HG02885 (cell line): ENCODE data around the gene ERP27.

Experiments
- ATAC-seq: cut with Tn5 transposase; IDR thresholded peaks from one replicate; pipeline ENCODE4 v1.9.1; 2021; ENCODE audit warnings: mild to moderate bottlenecking; ENCODE audit not compliant: unreplicated experiment, poor library complexity

Gene ERP27

DNA sequence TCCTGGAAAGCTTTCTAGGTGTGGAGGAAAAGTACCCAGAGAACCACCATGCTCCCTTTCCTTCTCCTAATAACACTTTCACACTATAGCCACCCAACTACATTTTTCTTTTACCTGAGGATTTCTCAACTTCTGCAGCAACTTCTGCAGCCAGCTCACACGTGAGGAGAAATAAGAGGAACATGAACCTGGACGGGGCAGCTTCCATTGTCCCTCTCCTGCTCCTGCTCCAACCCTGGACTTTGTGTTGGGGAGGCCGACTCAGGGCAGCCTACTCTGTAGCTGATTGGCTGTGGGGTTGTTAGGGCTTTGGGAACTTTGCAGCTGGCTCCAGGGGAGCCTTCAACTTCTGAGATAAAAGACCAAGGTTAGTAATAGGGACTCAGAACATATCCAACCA lies at the start of gene ERP27:
TSS of gene ERP27 (minus strand) at position 237 of the 400 bp plus-strand sequence. CDS start at position 208, 29 bp downstream.
- no peak for ATAC-seq

DNA sequence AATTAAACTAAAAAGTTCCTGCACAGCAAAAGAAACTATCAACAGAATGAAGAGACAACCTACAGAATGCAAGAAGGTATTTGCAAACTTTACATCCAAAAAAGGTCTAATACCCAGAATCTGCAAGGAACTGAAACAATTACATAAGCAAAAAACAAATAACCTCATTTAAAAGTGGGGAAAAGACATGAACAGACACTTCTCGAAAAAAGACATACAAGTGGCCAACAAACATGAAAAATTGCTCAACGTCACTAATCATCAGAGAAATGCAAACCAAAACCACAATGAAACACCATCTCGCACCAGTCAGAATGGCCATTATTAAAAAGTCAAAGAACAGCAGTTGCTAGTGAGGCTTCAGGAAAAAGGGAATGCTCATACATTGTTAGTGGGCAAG lies 49.7 kb upstream of the ERP27 start:
- no peak for ATAC-seq

DNA sequence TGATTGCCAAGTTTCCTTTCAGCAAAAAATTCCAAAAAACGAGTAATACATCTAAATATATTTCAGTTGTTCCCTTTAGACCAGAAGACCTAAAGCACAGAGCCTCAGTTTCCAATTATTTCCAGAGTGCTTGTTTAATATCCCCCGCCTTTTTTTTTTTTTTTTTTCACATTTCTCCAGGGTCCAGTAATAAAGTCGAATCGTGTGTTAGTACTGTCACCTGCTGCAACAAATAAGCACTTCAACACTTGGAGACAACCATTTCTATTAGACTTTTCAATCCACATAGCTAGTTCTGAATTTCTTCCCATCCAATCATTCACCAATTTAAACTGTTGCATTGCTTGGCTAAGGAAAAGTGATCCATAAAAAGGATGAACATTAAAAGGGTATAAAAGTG lies 48.1 kb upstream of the ERP27 start:
- ATAC-seq = no peak

- ATAC-seq = no peak
These were observed 46.5 kb upstream of the ERP27 start for GRCh38 chr12:14984766-14985285.

DNA sequence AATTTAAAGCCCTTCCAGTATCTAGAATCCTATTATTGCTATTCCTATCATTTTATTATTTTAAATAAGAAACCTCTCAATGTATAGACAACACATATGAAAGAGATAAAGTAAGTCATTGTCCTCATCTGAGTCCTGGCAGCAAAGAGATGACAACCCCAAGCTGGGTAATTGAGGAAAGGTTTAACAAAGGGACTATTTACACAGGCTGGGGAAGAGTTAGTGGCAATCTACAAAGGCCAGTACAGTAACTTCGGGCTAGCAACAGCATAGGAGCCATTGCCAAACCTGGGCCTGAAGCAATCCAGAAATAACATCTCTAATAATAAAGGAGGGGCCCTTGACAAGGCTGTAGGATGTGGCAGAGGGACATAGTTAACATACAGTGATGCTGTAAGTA lies 45.7 kb upstream of the ERP27 start:
- ATAC-seq = no peak

DNA sequence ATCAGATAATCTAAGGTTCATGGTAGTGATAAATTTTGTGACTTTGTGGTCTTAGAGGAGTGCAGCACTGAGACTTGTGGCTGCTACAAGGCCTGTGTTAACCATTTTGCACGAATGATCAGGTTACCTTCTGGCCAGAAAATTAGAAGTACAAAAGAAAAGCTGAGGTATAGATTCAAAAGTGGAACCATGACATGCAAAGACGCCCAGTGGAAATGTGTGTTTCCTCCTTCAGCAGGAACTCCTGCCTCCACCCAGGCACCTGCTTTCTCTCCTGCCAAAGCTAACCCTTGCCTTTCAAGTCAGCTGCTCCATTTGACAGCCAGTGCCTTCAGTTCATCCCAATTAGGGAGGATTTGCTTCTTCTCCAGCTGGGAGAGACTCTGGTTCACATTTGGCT lies 44.7 kb upstream of the ERP27 start:
- no peak for ATAC-seq

- ATAC-seq = no peak
These were observed 44.2 kb upstream of the ERP27 start for GRCh38 chr12:14982562-14982961.

DNA sequence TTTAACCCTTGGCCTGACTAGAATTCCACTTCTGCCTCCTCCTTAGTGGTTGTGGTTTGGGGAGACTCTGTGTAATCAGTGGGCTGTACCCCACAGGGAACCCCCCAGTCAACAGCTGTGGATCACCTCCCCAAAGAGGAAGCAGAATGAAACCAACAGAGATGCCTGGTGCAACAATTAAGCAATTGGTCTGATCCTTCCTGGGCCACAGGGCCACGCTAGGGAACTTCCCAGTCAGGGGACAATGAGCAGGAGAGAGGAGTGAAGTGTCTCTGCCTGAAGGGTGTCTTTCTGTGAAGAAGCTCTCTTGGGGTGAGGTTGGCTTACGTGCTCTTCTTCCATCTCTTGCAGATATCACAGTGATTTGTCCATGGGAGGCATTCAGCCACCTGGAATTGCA lies 42.7 kb upstream of the ERP27 start:
- no peak for ATAC-seq

- ATAC-seq = no peak
These were observed 41.1 kb upstream of the ERP27 start for GRCh38 chr12:14979468-14979867.

DNA sequence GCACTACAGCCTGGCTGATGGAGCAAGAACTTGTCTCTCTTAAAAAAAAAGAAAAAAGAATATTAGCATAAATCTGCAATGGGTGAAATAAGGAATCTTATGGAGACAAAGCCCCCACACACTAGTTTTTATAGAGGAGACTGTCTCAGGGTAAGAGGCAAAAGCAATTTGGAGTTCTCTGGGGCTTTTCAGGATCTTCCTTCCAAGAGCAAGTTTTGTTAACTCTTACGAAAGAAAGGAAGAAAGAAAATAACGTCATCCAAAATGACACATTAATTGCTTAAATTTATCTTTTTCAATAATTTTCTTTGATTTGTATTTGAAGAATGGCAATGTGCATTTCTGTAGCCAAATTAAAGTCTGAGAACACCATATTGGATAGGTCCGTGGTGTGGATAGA lies 38.3 kb upstream of the ERP27 start:
- ATAC-seq = no peak

- no peak for ATAC-seq
These were observed 37.1 kb upstream of the ERP27 start for GRCh38 chr12:14975457-14975856.

- ATAC-seq = no peak
These were observed 36.3 kb upstream of the ERP27 start for GRCh38 chr12:14974633-14975032.

DNA sequence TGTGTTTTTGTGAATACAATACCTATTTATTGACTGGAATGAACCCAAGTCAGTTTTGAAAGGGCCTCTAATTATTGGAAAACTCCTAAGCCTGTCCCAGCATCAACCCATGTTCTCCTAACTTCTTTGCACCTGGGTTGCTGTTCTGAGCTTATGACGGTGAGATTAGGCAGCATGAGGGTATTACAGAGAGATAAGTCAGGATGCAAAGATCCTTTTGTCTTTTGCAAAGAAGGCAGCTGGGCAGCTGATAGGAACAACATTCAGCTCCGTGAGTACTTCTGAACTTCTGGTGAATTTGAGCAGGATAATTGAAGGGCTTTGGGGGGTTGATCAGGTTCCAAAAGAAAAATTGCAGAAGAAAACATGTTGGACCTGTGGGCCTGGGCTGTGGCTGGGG lies 34.5 kb upstream of the ERP27 start, which contains the start of gene PDE6H:
TSS of gene PDE6H (plus strand) at position 227 of the 400 bp plus-strand sequence. CDS start 4,971 bp downstream, outside the sequence.
- ATAC-seq = no peak

GRCh38 chr12:14970473-14970872 lies 32.1 kb upstream of the ERP27 start:
- no peak for ATAC-seq

DNA sequence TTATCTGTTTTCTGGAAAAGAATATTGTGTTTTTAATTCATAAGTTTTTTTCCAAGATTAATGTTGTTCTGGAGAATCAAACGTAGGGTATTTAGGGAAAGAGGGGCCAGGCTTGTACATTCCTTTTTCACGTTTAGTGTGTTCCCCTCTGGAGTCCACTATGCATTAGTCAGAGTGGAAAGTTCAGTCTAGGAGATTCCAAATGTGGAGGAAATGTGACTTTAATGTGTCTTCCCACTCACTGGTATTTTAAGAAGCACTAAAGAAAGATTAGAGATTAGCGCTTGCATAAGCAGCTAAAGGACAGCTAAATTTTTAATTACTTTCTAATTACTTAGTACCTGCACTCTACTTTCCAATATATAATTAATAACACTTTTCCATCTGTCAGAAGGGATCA lies 30.1 kb upstream of the ERP27 start:
- ATAC-seq = no peak

GRCh38 chr12:14965221-14965620 lies 26.9 kb upstream of the ERP27 start:
- ATAC-seq = no peak

GRCh38 chr12:14964406-14964805 lies 26.1 kb upstream of the ERP27 start:
- no peak for ATAC-seq

DNA sequence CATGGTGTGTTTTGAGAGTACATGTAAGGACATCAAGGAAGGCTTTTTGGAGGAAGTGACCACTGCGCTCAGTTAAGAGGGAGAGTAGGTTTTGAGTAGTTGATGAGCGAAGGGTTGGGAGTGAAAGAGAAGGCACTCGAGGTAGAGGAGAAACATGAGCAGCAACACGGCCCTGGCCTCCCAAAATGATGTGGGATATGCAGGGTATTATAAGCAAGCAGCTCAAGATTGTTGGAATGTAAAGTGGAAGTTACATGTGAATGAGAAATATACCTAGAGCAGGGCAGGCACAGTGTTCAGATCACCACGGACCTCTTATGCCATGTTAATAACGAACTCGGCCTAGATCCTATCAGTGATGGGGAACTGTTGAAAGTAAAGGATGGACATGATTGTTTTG lies 25.2 kb upstream of the ERP27 start:
- no peak for ATAC-seq

- no peak for ATAC-seq
These were observed 24.5 kb upstream of the ERP27 start for GRCh38 chr12:14962797-14963196.

GRCh38 chr12:14962153-14962539 lies 23.8 kb upstream of the ERP27 start:
- no peak for ATAC-seq

DNA sequence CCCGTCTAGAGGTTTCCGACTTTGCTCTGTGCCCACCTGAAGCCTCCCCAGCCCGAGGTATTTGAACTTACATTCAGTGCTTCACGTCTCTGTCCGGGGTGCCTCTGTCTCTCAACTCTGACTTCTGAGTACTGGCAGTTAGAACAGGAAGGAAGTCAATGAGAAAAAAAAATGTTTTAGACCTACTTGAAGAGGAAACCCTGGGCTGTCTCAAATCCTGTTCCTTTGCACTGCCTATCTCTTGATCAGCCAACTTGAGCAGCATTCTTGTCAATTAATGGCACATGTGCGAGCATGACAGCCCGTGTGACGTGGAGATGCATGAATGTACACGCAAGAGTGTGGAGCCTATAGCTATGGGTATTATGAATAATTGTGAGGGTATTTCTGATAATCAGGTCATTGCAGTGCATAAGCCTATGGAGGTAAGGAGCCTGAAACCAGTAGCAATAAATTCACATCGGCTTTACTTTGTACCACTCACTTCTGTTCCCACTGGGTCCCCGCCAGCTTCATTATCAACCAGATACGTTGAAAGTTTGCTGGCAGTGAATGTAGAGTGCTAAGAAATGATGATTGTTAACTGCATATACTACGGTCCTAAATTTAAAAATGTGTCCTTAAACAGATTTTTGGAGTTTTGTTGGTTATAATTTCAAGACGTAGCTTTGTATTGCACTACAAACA lies 23.3 kb upstream of the ERP27 start, which contains the start of gene ARHGDIB:
TSS of gene ARHGDIB (minus strand) at position 136 of the 687 bp plus-strand sequence. CDS start 10,889 bp downstream, outside the sequence.
- peak; percentile 65 for ATAC-seq
